Muscle layer of duodenum (tissue), 2 donors: Measurements from ENCODE around the gene STMP1.
"Not testable (repeated sequence)": the region's sequence is repeated elsewhere in the genome, so short reads cannot be mapped to it uniquely, and the experiment has no call there.

Experiments
- H3K27ac ChIP-seq: one replicate; pipeline ENCODE4 v1.7.0; 2013; ENCODE audit warnings: mild to moderate bottlenecking, low read length
- H3K27me3 ChIP-seq: one replicate; pipeline ENCODE4 v1.7.0; 2013; ENCODE audit warnings: low read depth, mild to moderate bottlenecking, control low read depth, low read length
- H3K36me3 ChIP-seq, 2 donors: one replicate each; pipeline ENCODE4 v1.7.0; 2013; ENCODE audit warnings: low read length in 2 of 2, control low read depth in 1 of 2, mild to moderate bottlenecking in 1 of 2; ENCODE audit not compliant: insufficient read depth in 2 of 2, control insufficient read depth in 1 of 2
- H3K4me1 ChIP-seq, 2 donors: one replicate each; pipeline ENCODE4 v1.7.0; 2013; ENCODE audit warnings: low read length in 2 of 2, mild to moderate bottlenecking in 2 of 2, control low read depth in 1 of 2, moderate library complexity in 1 of 2; ENCODE audit not compliant: insufficient read depth in 2 of 2, control insufficient read depth in 1 of 2
- H3K4me3 ChIP-seq, 2 donors: one replicate each; pipeline ENCODE4 v1.7.0; 2013; ENCODE audit warnings: low read length in 2 of 2, low read depth in 1 of 2, mild to moderate bottlenecking in 1 of 2
- H3K9me3 ChIP-seq, 2 donors: one replicate each; pipeline ENCODE4 v1.7.0; 2013; ENCODE audit warnings: low read length in 2 of 2, control low read depth in 1 of 2, mild to moderate bottlenecking in 1 of 2; ENCODE audit not compliant: control insufficient read depth in 1 of 2
- donor health status: healthy.

Gene STMP1

GRCh38 chr7:135662373-135663114 is at the start of gene STMP1:
STMP1 (plus strand) TSS chr7:135662514.
- Histone ChIP-seq H3K4me1 (peaks cover 10 to 19% of the 10 kb centered on the region in 2 donors), H3K4me3 (peak within 1 kb of the TSS; percentile 79 to 96), H3K27me3 (no peaks in the 10 kb centered on the region), H3K27ac (peak within 1 kb of the TSS; percentile 98), H3K9me3 (no peaks in the 10 kb centered on the region), H3K36me3 (peaks cover 0 to 19% of the 10 kb centered on the region in 2 donors)

- H3K9me3 ChIP-seq, result no peaks in the 10 kb centered on the region
- H3K36me3 ChIP-seq, result peaks cover 48 to 58% of the 10 kb centered on the region in 2 donors
- H3K4me1 ChIP-seq, result no peaks in the 10 kb centered on the region
- no peaks in the 10 kb centered on the region for H3K27me3 ChIP-seq
- H3K27ac ChIP-seq, result no peak overlapping the region
- H3K4me3 ChIP-seq, result no peak overlapping the region
Observed at GRCh38 chr7:135616136-135616535, 46.2 kb upstream of the STMP1 start.

DNA sequence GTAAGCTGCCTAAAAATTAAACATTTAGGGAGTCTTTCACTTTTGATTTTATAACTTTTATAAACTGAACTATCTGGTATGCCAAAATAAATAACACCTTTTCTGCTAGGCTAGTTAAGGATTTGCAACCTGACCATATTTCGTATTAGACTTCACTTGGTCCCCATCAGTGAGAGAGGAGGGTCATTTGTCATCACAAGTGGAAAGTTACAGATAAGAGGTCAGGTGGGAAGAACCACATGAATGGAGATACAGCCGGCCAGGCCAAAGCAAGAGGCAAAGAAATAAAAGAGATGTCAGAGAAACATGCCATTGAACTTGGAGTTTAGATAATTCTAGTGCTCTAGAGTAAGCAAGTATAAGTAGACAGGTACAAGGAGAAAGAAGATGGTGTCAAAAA is 44.5 kb upstream of the STMP1 start:
- no peaks in the 10 kb centered on the region for H3K4me1 ChIP-seq
- H3K27me3 ChIP-seq, result no peaks in the 10 kb centered on the region
- peaks cover 43 to 51% of the 10 kb centered on the region in 2 donors for H3K36me3 ChIP-seq
- H3K9me3 ChIP-seq, result no peaks in the 10 kb centered on the region
- H3K27ac ChIP-seq, result no peak overlapping the region
- no peak overlapping the region for H3K4me3 ChIP-seq

GRCh38 chr7:135618510-135618909 is 43.8 kb upstream of the STMP1 start:
- Histone ChIP-seq H3K4me3 (no peak overlapping the region), H3K4me1 (no peaks in the 10 kb centered on the region), H3K27ac (no peak overlapping the region), H3K27me3 (no peaks in the 10 kb centered on the region), H3K9me3 (no peaks in the 10 kb centered on the region), H3K36me3 (peaks cover 43 to 50% of the 10 kb centered on the region in 2 donors)

DNA sequence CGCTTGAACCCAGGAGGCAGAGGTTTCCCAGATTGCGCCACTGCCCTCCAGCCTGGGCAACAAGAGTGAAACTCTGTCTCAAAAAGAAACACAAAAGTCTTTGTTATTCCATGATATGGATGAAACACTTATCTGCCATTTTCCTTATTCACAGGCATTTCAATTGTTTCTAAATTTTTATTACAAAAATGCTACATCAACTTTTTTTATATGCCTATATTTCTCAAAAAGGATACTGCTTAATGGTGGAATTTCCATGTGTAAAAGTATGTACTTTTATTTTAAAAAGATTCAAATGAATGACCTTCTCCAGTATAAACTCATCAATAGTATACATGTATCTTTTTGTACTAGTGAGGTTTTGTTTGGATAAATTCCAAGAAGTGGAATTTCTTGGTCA is 41.9 kb upstream of the STMP1 start:
- no peak overlapping the region for H3K4me3 ChIP-seq
- no peaks in the 10 kb centered on the region for H3K9me3 ChIP-seq
- H3K4me1 ChIP-seq, result no peaks in the 10 kb centered on the region
- H3K27me3 ChIP-seq, result no peaks in the 10 kb centered on the region
- peaks cover 46 to 58% of the 10 kb centered on the region in 2 donors for H3K36me3 ChIP-seq
- H3K27ac ChIP-seq, result no peak overlapping the region

DNA sequence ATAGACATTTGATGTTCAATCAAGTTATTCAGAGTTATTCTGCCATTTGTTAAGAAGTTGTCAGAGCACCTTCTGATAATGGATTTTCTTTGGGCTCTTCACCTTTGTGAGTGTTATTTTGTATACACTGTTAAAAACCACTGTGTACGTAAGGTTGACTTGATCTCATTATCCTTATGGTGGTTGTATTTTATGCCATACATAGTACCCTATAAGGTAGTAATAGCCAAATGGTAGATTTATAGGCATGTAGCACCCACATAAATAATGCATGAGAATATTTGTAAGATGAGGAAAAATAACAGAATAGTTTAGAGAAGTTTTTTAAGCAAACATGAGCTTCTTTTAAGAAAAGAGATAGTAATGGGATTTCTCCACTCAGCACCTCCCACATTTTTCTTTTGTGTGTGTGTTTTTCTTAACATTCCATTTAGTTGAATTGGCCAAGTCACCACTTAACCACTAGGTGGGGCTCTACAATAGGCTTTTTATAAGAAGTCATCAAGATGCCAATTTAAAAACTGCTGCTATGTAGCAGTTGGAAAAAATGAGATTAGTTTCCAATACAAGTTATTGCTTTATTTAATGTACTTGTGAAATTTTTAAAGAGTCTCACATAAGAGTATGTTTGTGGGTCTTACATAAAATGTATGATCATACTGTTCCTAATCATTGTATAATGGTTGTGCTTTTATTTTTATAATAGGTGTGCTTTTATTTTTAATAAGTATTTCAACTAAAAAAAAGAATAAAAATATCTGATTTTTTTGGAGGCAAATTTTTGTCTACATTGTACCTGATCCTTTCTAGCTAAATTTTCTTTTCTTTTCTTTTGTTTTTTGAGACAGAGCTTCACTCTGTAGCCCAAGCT is 41.1 kb upstream of the STMP1 start:
- Histone ChIP-seq H3K27me3 (no peaks in the 10 kb centered on the region), H3K27ac (no peak overlapping the region), H3K36me3 (peaks cover 48 to 59% of the 10 kb centered on the region in 2 donors)

GRCh38 chr7:135634191-135634878 is 28.0 kb upstream of the STMP1 start:
- H3K27ac ChIP-seq, result no peak overlapping the region
- H3K4me3 ChIP-seq, result no peak overlapping the region
- H3K9me3 ChIP-seq, result no peaks in the 10 kb centered on the region
- H3K36me3 ChIP-seq, result peaks cover 44 to 56% of the 10 kb centered on the region in 2 donors
- H3K27me3 ChIP-seq, result no peaks in the 10 kb centered on the region
- H3K4me1 ChIP-seq, result no peaks in the 10 kb centered on the region

More for the DNA sequence above, 41.1 kb upstream of the STMP1 start:
- Histone ChIP-seq H3K9me3 (no peaks in the 10 kb centered on the region), H3K4me1 (no peaks in the 10 kb centered on the region), H3K4me3 (no peak overlapping the region)

- H3K36me3 ChIP-seq, result peaks cover 49 to 52% of the 10 kb centered on the region in 2 donors
- not testable (repeated sequence) for H3K27me3 ChIP-seq, H3K4me1 ChIP-seq, H3K9me3 ChIP-seq, H3K27ac ChIP-seq, H3K4me3 ChIP-seq
Observed at GRCh38 chr7:135639690-135640089, 22.6 kb upstream of the STMP1 start.

- Histone ChIP-seq H3K4me3 (no peak overlapping the region), H3K27me3 (no peaks in the 10 kb centered on the region), H3K27ac (no peak overlapping the region), H3K4me1 (no peaks in the 10 kb centered on the region), H3K36me3 (peaks cover 49 to 55% of the 10 kb centered on the region in 2 donors), H3K9me3 (no peaks in the 10 kb centered on the region)
Observed at GRCh38 chr7:135644154-135644553, 18.2 kb upstream of the STMP1 start.

DNA sequence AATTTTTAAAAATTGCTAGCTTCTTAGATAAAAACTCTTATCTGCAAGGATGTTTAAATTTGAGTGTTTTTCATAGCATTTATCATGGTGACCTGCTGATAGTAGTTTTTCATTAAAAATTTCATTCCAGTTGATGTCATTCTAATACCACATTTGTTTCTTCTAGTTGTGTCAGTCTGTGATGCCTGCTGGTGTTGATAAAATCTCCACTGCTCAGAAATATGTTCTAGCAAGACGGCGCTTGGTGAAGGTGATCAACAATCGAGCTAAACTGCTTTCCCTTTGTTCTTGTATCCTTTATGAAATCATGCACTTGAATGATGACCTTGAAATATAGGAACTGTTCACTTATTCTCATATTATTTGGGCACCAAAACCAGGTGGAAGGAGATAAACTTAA is 17.6 kb upstream of the STMP1 start:
- H3K4me1 ChIP-seq, result no peaks in the 10 kb centered on the region
- no peak overlapping the region for H3K4me3 ChIP-seq
- H3K27ac ChIP-seq, result no peak overlapping the region
- H3K9me3 ChIP-seq, result no peaks in the 10 kb centered on the region
- peaks cover 49 to 51% of the 10 kb centered on the region in 2 donors for H3K36me3 ChIP-seq
- H3K27me3 ChIP-seq, result no peaks in the 10 kb centered on the region

DNA sequence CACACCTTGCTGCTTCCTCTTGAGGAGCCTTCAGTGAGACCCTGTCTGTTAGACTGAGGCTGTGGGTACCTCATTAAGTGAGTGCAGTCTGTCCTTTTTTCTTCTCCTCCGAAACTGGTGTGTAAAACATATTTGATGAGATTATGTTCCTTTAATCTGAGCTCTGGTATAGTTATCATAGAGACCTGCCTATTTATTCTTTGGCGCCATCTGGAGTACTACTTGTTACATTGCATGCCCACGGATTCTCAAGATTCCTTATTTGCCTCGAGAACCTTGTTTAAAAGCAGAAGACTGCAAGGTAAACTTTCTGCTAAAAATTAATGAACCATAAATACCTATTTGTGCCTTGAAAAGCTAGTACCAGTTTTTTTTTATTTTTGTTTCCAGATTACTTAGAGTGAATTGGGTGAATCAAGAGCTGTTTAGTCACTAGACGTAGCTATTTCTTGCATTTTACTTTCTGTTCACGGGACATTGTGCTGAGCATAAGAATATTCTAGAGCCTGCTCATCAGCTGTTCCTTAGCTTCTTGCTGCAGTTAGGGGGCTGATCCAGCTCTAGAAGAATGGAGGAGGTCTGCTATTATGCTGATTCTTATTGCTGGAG is 16.9 kb upstream of the STMP1 start:
- no peak overlapping the region for H3K4me3 ChIP-seq
- no peaks in the 10 kb centered on the region for H3K27me3 ChIP-seq
- H3K36me3 ChIP-seq, result peaks cover 44 to 46% of the 10 kb centered on the region in 2 donors
- no peaks in the 10 kb centered on the region for H3K4me1 ChIP-seq
- no peaks in the 10 kb centered on the region for H3K9me3 ChIP-seq
- no peak overlapping the region for H3K27ac ChIP-seq
